Activated naive CD8-positive, alpha-beta T cell (primary cell): ENCODE results near the gene RPE.

ENCODE experiments used
- H3K27ac Mint-ChIP-seq: one replicate; pipeline ENCODE4 v1.8.0; 2021; ENCODE audit warnings: mixed read lengths
- H3K27me3 Mint-ChIP-seq: one replicate; pipeline ENCODE4 v1.8.0; 2021; ENCODE audit warnings: mixed read lengths
- H3K36me3 Mint-ChIP-seq: one replicate; pipeline ENCODE4 v1.8.0; 2021; ENCODE audit warnings: mixed read lengths
- H3K4me1 Mint-ChIP-seq: one replicate; pipeline ENCODE4 v1.8.0; 2021; ENCODE audit warnings: low read depth, mixed read lengths
- H3K4me3 Mint-ChIP-seq: one replicate; pipeline ENCODE4 v1.8.0; 2021; ENCODE audit warnings: mild to moderate bottlenecking, mixed read lengths
- H3K9me3 Mint-ChIP-seq: one replicate; pipeline ENCODE4 v1.8.0; 2021; ENCODE audit warnings: low read depth, mixed read lengths

The RPE gene

GRCh38 chr2:210034087-210034683, 31.7 kb downstream of the RPE start:
- no peak overlapping the region for H3K4me3 Mint-ChIP-seq
- peaks cover 7% of the 10 kb centered on the region for H3K9me3 Mint-ChIP-seq
- no peak overlapping the region for H3K27ac Mint-ChIP-seq
- H3K4me1 Mint-ChIP-seq, result no peaks in the 10 kb centered on the region
- H3K27me3 Mint-ChIP-seq, result no peaks in the 10 kb centered on the region
- no peaks in the 10 kb centered on the region for H3K36me3 Mint-ChIP-seq

DNA sequence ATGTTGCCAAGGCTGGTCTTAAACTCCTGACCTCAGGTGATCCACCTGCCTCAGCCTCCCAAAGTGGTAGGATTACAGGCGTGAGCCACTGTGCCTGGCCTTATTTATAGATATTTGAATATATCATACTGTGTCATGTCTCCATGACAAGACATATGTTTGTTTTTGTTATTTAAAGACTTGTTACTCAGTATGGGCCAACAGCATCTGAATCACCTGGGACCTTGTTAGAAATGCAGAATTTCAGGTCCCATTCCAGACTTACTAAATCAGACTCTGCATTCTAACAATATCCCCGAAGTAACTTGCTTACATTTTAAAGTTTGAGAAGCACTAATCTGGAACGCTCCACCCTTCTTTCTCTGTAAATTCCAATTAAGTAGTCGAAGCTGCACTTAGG, 33.2 kb downstream of the RPE start:
- H3K27me3 Mint-ChIP-seq, result no peaks in the 10 kb centered on the region
- H3K4me3 Mint-ChIP-seq, result no peak overlapping the region
- H3K27ac Mint-ChIP-seq, result no peak overlapping the region
- H3K9me3 Mint-ChIP-seq, result peaks cover 7% of the 10 kb centered on the region
- H3K4me1 Mint-ChIP-seq, result no peaks in the 10 kb centered on the region
- H3K36me3 Mint-ChIP-seq, result no peaks in the 10 kb centered on the region

GRCh38 chr2:210038078-210038477, 35.6 kb downstream of the RPE start:
- Mint-ChIP-seq H3K27me3 (no peaks in the 10 kb centered on the region), H3K4me3 (no peak overlapping the region), H3K4me1 (no peaks in the 10 kb centered on the region), H3K36me3 (peaks cover 2% of the 10 kb centered on the region), H3K27ac (no peak overlapping the region), H3K9me3 (peaks cover 7% of the 10 kb centered on the region)

GRCh38 chr2:210046851-210047500, 44.5 kb downstream of the RPE start:
- Mint-ChIP-seq H3K9me3 (peaks cover 5% of the 10 kb centered on the region), H3K4me3 (no peak overlapping the region), H3K36me3 (peaks cover 12% of the 10 kb centered on the region), H3K27me3 (no peaks in the 10 kb centered on the region), H3K4me1 (no peaks in the 10 kb centered on the region), H3K27ac (no peak overlapping the region)

DNA sequence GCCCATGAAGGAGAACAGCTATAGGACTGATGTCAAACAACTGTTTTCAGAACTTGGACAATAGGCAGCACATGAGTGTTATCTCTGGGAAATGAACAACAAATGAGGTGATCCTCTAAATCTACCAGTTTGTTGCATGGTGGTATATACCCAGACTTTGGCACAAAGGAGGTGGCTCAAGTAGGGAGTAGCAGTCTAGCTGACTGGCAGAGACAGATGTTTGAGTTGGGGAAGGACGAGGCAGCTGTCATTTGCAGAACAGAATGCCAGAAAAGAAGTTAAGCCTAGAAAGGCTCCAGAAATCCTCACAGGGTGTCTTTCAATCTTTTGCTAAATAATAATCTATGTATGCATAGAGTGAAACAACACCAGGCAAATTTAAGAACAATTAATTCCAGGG, 47.4 kb downstream of the RPE start:
- peaks cover 19% of the 10 kb centered on the region for H3K36me3 Mint-ChIP-seq
- H3K4me1 Mint-ChIP-seq, result no peaks in the 10 kb centered on the region
- H3K9me3 Mint-ChIP-seq, result peaks cover 9% of the 10 kb centered on the region
- H3K27ac Mint-ChIP-seq, result no peak overlapping the region
- no peak overlapping the region for H3K4me3 Mint-ChIP-seq
- no peaks in the 10 kb centered on the region for H3K27me3 Mint-ChIP-seq

DNA sequence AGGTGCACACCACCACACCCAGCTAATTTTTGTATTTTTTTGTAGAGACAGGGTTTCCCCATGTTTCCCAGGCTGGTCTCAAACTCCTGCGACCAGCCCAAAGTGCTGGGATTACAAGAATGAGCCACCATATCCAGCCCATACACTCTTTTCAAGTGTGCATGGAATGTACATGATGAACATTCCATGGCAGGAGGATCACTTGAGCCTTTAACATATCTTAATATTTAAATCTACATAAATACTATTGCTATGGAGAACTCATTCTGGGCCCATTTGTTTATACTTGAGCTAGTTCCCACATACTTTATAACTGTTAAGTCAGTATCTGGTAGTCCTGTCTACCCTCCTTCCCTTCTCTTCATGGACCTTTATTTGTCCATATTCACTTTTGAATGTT, 48.4 kb downstream of the RPE start:
- no peaks in the 10 kb centered on the region for H3K4me1 Mint-ChIP-seq
- peaks cover 23% of the 10 kb centered on the region for H3K36me3 Mint-ChIP-seq
- H3K27me3 Mint-ChIP-seq, result no peaks in the 10 kb centered on the region
- H3K9me3 Mint-ChIP-seq, result peaks cover 16% of the 10 kb centered on the region
- H3K4me3 Mint-ChIP-seq, result no peak overlapping the region
- H3K27ac Mint-ChIP-seq, result no peak overlapping the region

- H3K4me1 Mint-ChIP-seq, result no peaks in the 10 kb centered on the region
- no peak overlapping the region for H3K4me3 Mint-ChIP-seq
- H3K27ac Mint-ChIP-seq, result no peak overlapping the region
- no peaks in the 10 kb centered on the region for H3K27me3 Mint-ChIP-seq
- peaks cover 24% of the 10 kb centered on the region for H3K36me3 Mint-ChIP-seq
- peaks cover 11% of the 10 kb centered on the region for H3K9me3 Mint-ChIP-seq
These were observed 52.3 kb downstream of the RPE start for GRCh38 chr2:210054696-210055095.

GRCh38 chr2:210055825-210056224, 53.4 kb downstream of the RPE start:
- Mint-ChIP-seq H3K27ac (no peak overlapping the region), H3K4me1 (no peaks in the 10 kb centered on the region), H3K9me3 (peaks cover 11% of the 10 kb centered on the region), H3K4me3 (no peak overlapping the region), H3K27me3 (no peaks in the 10 kb centered on the region), H3K36me3 (peaks cover 24% of the 10 kb centered on the region)

DNA sequence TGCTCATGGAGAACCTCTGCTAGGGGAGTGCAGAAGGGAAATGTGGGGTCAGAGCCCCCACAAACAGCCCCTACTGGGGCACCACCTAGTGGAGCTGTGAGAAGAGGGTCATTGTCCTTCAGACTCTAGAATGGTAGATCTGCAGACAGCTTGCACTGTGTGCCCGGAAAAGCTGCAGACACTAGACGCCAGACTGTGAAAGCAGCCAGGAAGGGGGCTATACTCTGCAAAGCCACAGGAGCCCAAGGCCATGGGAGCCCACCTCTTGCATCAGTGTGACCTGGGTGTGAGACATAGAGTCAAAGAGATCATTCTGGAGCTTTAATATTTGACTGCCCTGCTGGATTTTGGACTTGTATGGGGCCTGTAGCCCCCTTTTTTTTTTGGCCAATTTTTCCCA, 60.9 kb downstream of the RPE start:
- Mint-ChIP-seq H3K36me3 (peaks cover 6% of the 10 kb centered on the region), H3K27me3 (no peaks in the 10 kb centered on the region), H3K4me3 (no peak overlapping the region), H3K9me3 (no peaks in the 10 kb centered on the region), H3K27ac (no peak overlapping the region), H3K4me1 (no peaks in the 10 kb centered on the region)
